OCI-LY3 (cell line): ENCODE results near the gene LRPPRC.

ENCODE experiments used
- CTCF ChIP-seq: fragments of 200-600, 300-600 bp; sonication (generic); IDR thresholded peaks from 2 replicates; pipeline ENCODE4 v1.5.1; 2014; ENCODE audit warnings: antibody characterized with exemption, low read length, low read depth
- EZH2phosphoT487 ChIP-seq: fragments of 200-600 bp; shearing (Covaris generic); IDR thresholded peaks from 2 replicates; pipeline ENCODE4 v1.6.1; 2018; ENCODE audit warnings: antibody characterized with exemption, mixed run types, low read depth

- TF ChIP-seq CTCF (no peak), EZH2phosphoT487 (no peak)
Measured at GRCh38 chr2:44004735-44005602, 9.2 kb upstream of the LRPPRC start.
